ENCODE results near the gene HNRNPDL. TPM values are rescaled to one million over a fixed set of nuclear protein-coding genes. Genes with fewer than 3 reads are reported as not detected.

The HNRNPDL gene
- total and polyA plus RNA-seq, 2 of the 13 experiments (the other 11 are each of a cell fraction or from before 2014, with no cell fraction given): 167 to 414 TPM

GRCh38 chr4:82428969-82429727 lies 1.1 kb downstream of the HNRNPDL start (continued):
- TF ChIP-seq HMGXB3 (CRISPR knock-in tag; IDR thresholded peaks at IDR 0.05; ENCODE audit: borderline replicate concordance) (no peak), ZNF264 (CRISPR knock-in tag; IDR thresholded peaks at IDR 0.05) (no peak; the same call in 1 of the 2 replicates), STAT6 (CRISPR knock-in tag; IDR thresholded peaks at IDR 0.05; ENCODE audit: borderline replicate concordance) (no peak), ZSCAN5A (CRISPR knock-in tag; IDR thresholded peaks at IDR 0.05; ENCODE audit: borderline replicate concordance) (no peak), ZNF329 (CRISPR knock-in tag; IDR thresholded peaks at IDR 0.05; ENCODE audit: low read depth) (no peak), REST (IDR thresholded peaks at IDR 0.05; ENCODE audit: borderline replicate concordance in 1 of 2, low read depth in 1 of 2, low read length in 2 of 2) (peak in 1 of 2 experiments; percentile 72; a peak in 1 of 4 replicates), RORA (CRISPR knock-in tag; IDR thresholded peaks at IDR 0.05) (no peak), YY1 (IDR thresholded peaks at IDR 0.05; ENCODE audit: insufficient read depth, insufficient replicate concordance, low read depth, low read length) (peak; percentile 93), ZNF546 (CRISPR knock-in tag; conservative IDR thresholded peaks at IDR 0.05) (0 out of 2 replicates have a peak, but pooled peaks have one; percentile 53), AKAP8 (CRISPR knock-in tag; IDR thresholded peaks at IDR 0.05) (no peak), ERF (CRISPR knock-in tag; IDR thresholded peaks at IDR 0.05) (no peak; the same call in 1 of the 2 replicates), SMC3 (IDR thresholded peaks at IDR 0.05; ENCODE audit: low read length) (no peak), ZBTB46 (CRISPR knock-in tag; IDR thresholded peaks at IDR 0.05; ENCODE audit: borderline replicate concordance) (no peak)
